ENCODE data around the gene MAP3K9.

- TF ChIP-seq MYB (IDR thresholded peaks at IDR 0.05; ENCODE audit: borderline replicate concordance, low read depth, low read length) (no peak), POLR2A (IDR thresholded peaks at IDR 0.05; ENCODE audit: low read depth, low read length) (no peak), CREB1 (IDR thresholded peaks at IDR 0.05; ENCODE audit: low read depth) (no peak), JUNB (IDR thresholded peaks at IDR 0.05) (no peak)
These were observed 125.3 kb downstream of the MAP3K9 start for GRCh38 chr14:70683983-70684382.
